Smooth muscle cell (in vitro differentiated cells): ENCODE data around the gene WHRN. TPM values are rescaled to one million over a fixed set of nuclear protein-coding genes. Genes with fewer than 3 reads are reported as not detected.

Experiments
- DNase-seq: peaks from one replicate; lab custom pipeline; 2025; ENCODE audit not compliant: unreplicated experiment; lab: John Stamatoyannopoulos, UW
- H2AFZ ChIP-seq: fragments of 200-600 bp; sonication (generic); 2 replicates; pipeline ENCODE4 v1.6.0; 2016; ENCODE audit warnings: antibody characterized with exemption, low read depth, mild to moderate bottlenecking
- H3F3A ChIP-seq: fragments of 200-600 bp; sonication (generic); 2 replicates; pipeline ENCODE4 v1.6.0; 2017; ENCODE audit warnings: antibody characterized with exemption, low read depth
- H3K27ac ChIP-seq: fragments of 200-600 bp; sonication (generic); 2 replicates; pipeline ENCODE4 v1.5.1; 2016; ENCODE audit warnings: low read depth, mild to moderate bottlenecking
- H3K27me3 ChIP-seq: fragments of 200-600 bp; sonication (generic); 2 replicates; pipeline ENCODE4 v1.6.1; 2016; ENCODE audit warnings: low read depth, mild to moderate bottlenecking
- H3K36me3 ChIP-seq: fragments of 200-600 bp; sonication (generic); 2 replicates; pipeline ENCODE4 v1.5.1; 2016; ENCODE audit warnings: low read depth
- H3K4me1 ChIP-seq: fragments of 200-600 bp; sonication (generic); 2 replicates; pipeline ENCODE4 v1.5.1; 2016; ENCODE audit warnings: low read depth
- H3K4me2 ChIP-seq: fragments of 200-600 bp; sonication (generic); 2 replicates; pipeline ENCODE4 v1.6.0; 2016; ENCODE audit warnings: mild to moderate bottlenecking
- H3K4me3 ChIP-seq: fragments of 200-600 bp; sonication (generic); 2 replicates; pipeline ENCODE4 v1.5.1; 2016; ENCODE audit warnings: mild to moderate bottlenecking
- H3K79me2 ChIP-seq: fragments of 200-600 bp; sonication (generic); 2 replicates; pipeline ENCODE4 v1.6.0; 2016; ENCODE audit warnings: low read depth, mild to moderate bottlenecking
- H3K9ac ChIP-seq: fragments of 200-600 bp; sonication (generic); 2 replicates; pipeline ENCODE4 v1.6.0; 2016; ENCODE audit warnings: low read depth
- H3K9me3 ChIP-seq: fragments of 200-600 bp; sonication (generic); replicated peaks from 2 replicates; pipeline ENCODE4 v1.5.1; 2016; ENCODE audit warnings: low read depth
- H4K20me1 ChIP-seq: fragments of 200-600 bp; sonication (generic); 2 replicates; pipeline ENCODE4 v1.6.0; 2016; ENCODE audit warnings: low read depth
- WGBS: methylation state at CpG from one replicate; pipeline ENCODE4 v1.1.7; 2016; ENCODE audit warnings: low lambda C conversion rate; 5-methylcytosine and 5-hydroxymethylcytosine counted together
- polyA plus RNA-seq: library from polyadenylated mRNA; unstranded; fragments of >200 nt; fragmentation: Nextera tagmentation; extraction: Ambion mirVana; gene quantifications from 2 replicates; pipeline ENCODE4 v1.2.1, GENCODE V29; 2016
- total RNA-seq: library from RNA; depleted of rRNA; stranded (reverse); fragments of >200 nt; gene quantifications from 2 replicates; pipeline ENCODE4 v1.2.3, GENCODE V29; 2014
- TF ChIP-seq, protein P1 (sequence below): fragments of 200-600 bp; sonication (generic); IDR thresholded peaks from 2 replicates; pipeline ENCODE4 v1.5.1; 2017; ENCODE audit warnings: borderline replicate concordance, mild to moderate bottlenecking, antibody characterized with exemption; ENCODE audit not compliant: insufficient read depth, poor library complexity, severe bottlenecking

The WHRN gene
- total and polyA plus RNA-seq, 2 experiments from 2014 or later: 3.6 to 12.9 TPM

DNA sequence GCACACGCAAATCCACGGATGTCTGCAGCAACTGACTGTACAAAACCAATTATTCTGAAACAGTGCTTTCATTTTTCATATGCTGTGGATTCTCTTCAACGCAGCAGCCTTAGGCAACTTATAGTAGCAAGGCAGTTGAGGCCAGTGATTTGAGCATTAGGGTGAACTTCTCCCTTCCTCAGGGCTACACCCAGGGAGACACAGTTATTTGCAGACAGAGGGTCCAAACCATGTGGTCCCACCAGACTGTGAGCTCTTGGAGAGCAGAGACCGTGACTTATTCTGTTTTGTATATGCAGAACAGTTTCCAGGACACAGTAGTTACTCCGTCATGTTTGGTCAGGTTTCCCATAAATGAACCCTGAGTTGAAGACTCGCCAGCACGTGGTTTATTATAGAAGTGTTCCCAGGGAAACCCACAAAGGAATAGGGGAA is 19.0 kb upstream of the WHRN start:
- WGBS: 35% methylated on average over 7 of the region's 7 CpGs
- Histone ChIP-seq H3K36me3 (no peaks in the 10 kb centered on the region), H3K27ac (peak overlapping the region; percentile 86), H3K4me1 (no peaks in the 10 kb centered on the region), H3K27me3 (no peaks in the 10 kb centered on the region), H2AFZ (no peak overlapping the region), H3K9me3 (no peaks in the 10 kb centered on the region), H3K4me3 (no peak overlapping the region), H3K4me2 (peak overlapping the region; percentile 68), H4K20me1 (no peaks in the 10 kb centered on the region), H3K79me2 (no peaks in the 10 kb centered on the region), H3F3A (peaks cover 7% of the 10 kb centered on the region), H3K9ac (peak overlapping the region; percentile 66)
- no peak for DNase-seq
- TF ChIP-seq, protein P1, sequence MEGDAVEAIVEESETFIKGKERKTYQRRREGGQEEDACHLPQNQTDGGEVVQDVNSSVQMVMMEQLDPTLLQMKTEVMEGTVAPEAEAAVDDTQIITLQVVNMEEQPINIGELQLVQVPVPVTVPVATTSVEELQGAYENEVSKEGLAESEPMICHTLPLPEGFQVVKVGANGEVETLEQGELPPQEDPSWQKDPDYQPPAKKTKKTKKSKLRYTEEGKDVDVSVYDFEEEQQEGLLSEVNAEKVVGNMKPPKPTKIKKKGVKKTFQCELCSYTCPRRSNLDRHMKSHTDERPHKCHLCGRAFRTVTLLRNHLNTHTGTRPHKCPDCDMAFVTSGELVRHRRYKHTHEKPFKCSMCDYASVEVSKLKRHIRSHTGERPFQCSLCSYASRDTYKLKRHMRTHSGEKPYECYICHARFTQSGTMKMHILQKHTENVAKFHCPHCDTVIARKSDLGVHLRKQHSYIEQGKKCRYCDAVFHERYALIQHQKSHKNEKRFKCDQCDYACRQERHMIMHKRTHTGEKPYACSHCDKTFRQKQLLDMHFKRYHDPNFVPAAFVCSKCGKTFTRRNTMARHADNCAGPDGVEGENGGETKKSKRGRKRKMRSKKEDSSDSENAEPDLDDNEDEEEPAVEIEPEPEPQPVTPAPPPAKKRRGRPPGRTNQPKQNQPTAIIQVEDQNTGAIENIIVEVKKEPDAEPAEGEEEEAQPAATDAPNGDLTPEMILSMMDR: no peak

DNA sequence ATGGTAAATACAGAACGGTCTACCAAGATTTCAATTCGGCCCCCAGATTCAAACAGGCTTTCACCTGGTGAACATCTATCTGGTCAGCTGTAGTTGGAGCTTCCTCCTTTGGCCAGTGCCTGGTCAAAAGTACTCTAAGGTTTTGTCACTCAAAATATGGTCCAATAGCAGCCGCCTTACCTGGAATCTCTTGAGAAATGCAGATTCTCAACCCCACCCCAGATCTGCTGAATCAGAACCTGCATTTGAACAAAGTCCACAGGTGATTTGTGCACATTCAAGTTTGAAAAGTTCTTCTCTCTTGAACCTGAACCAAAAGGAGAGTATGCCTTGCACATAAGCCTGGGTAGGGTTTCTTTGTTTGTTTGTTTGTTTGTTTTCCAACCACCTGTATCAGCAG is 17.6 kb upstream of the WHRN start:
- no peak overlapping the region for H2AFZ ChIP-seq
- WGBS: 94% methylated on average over 3 of the region's 3 CpGs

GRCh38 chr9:114522286-114522685 is 17.0 kb upstream of the WHRN start:
- 71% methylated on average over 2 of the region's 2 CpGs for WGBS

More for the DNA sequence above, 17.6 kb upstream of the WHRN start:
- Histone ChIP-seq H4K20me1 (no peaks in the 10 kb centered on the region), H3F3A (peaks cover 7% of the 10 kb centered on the region), H3K27me3 (no peaks in the 10 kb centered on the region), H3K27ac (no peak overlapping the region), H3K4me1 (no peaks in the 10 kb centered on the region), H3K4me2 (no peak overlapping the region), H3K4me3 (no peak overlapping the region), H3K9ac (no peak overlapping the region), H3K79me2 (no peaks in the 10 kb centered on the region), H3K9me3 (no peaks in the 10 kb centered on the region), H3K36me3 (no peaks in the 10 kb centered on the region)
- no peak for DNase-seq
- TF ChIP-seq, protein P1: no peak

DNA sequence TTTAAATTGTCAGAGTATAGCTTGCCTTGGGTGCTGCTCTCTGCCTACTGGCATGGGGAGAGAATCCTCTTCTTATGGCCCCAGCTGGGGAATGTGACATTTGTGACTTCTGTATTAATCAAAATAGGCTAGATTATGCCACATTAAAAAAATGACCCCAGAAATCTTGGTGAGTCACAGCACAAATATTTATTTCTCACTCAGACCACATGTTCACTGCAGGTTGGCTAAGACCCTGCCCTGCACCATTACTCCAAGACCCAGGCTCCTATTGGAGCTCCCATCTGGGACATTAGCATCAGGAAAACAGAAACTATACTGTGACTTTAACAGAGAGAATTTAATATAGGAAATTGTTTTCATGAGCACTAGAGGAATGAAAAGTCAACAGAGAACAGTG is 16.6 kb upstream of the WHRN start:
- Histone ChIP-seq H3K4me3 (no peak overlapping the region), H3K9ac (no peak overlapping the region), H3F3A (peaks cover 7% of the 10 kb centered on the region), H3K27ac (no peak overlapping the region), H3K4me1 (no peaks in the 10 kb centered on the region), H2AFZ (no peak overlapping the region), H3K4me2 (no peak overlapping the region), H3K36me3 (no peaks in the 10 kb centered on the region), H3K9me3 (no peaks in the 10 kb centered on the region), H3K79me2 (no peaks in the 10 kb centered on the region), H4K20me1 (no peaks in the 10 kb centered on the region), H3K27me3 (no peaks in the 10 kb centered on the region)
- no peak for DNase-seq
- TF ChIP-seq, protein P1: no peak

More at GRCh38 chr9:114522286-114522685, 17.0 kb upstream of the WHRN start:
- no peak overlapping the region for H3K9ac ChIP-seq
- TF ChIP-seq, protein P1: no peak
- H3K4me2 ChIP-seq: no peak overlapping the region
- no peak overlapping the region for H2AFZ ChIP-seq
- H3K27ac ChIP-seq: no peak overlapping the region
- no peaks in the 10 kb centered on the region for H4K20me1 ChIP-seq
- H3F3A ChIP-seq: peaks cover 7% of the 10 kb centered on the region
- no peaks in the 10 kb centered on the region for H3K36me3 ChIP-seq
- no peak for DNase-seq
- no peaks in the 10 kb centered on the region for H3K4me1 ChIP-seq
- no peaks in the 10 kb centered on the region for H3K9me3 ChIP-seq
- H3K79me2 ChIP-seq: no peaks in the 10 kb centered on the region
- H3K4me3 ChIP-seq: no peak overlapping the region
- H3K27me3 ChIP-seq: no peaks in the 10 kb centered on the region
